UCSD-AML1 (cell line): ENCODE data around the gene WLS.

Source experiments
- DNase-seq: peaks from one replicate; lab custom pipeline; 2025; ENCODE audit not compliant: unreplicated experiment; lab: John Stamatoyannopoulos, UW

Gene WLS

DNA sequence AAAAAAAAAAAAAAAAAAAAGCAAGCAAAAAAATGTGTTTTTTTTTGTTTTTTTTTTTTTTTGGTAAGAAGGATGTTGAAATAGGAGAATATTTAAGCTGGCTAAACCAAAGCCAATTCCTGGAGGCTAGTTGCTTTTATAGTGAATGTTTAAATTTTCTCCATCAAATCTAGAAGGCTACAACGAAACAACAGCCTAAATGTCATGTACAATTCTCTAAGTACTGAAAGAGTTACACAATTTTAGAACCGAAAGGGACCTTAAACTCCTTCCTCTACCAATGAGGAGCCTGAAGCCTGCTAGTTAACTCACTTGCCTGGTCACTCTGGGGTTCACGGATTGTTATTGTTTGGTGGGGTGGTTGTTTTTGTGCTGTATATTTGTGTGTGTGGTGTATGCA lies 3.5 kb downstream of the WLS start:
- no peak for DNase-seq

DNA sequence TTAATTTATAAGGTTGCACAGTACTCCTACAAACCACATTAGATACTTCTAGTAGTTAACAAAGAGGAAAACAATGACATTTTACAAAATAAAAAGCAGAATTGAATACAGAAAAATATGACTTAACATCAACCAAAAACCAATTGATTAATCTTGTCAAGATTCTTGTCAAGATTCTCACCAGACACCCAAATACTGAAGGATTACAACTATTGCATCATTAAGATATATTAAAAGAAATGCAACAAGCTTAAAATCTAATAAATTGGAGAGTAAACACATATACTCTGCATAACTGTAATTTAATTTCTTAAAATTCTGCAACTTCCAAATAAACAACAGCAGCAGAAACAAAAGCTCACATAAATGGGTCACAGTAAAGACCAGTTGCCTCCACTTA lies 4.7 kb downstream of the WLS start:
- DNase-seq, result no peak

DNA sequence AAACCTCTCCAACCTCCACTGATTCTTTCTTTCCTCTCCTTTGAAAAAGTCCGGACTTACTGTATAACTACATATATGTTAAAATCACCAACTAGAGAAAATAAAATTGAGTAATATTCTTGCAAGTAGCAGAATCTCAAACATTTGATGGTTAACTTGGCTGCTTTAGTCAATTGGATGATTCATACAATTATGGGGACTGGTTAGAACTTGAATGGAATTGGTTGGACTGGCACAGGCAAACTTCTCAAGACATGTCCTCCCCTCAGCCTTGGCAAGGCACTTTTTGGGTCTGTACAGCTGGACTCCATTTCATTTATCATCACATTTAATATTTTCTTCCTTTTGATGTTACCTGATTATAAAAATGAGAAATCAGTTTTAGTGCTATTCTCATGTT lies 6.5 kb downstream of the WLS start:
- no peak for DNase-seq

GRCh38 chr1:68223687-68224086 lies 8.6 kb downstream of the WLS start:
- DNase-seq, result no peak

DNA sequence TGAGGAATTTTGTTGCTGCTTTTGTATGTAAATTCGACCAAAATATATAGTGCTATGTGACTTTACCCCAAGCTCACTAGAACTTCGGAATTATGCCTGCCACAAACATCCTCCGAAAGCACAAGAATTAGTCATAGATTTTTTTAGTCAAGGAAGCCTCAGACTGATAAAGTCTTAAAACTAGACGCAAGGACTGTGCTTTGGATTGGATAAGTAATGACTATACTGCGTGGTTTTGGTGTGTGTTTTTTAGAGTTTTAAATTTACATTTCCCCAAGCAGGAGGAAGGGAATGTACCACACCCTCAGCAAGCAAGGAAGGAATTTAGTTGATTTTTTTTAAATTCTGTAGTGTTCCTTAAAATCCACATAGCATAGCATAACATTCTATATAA lies 10.3 kb downstream of the WLS start:
- no peak for DNase-seq

DNA sequence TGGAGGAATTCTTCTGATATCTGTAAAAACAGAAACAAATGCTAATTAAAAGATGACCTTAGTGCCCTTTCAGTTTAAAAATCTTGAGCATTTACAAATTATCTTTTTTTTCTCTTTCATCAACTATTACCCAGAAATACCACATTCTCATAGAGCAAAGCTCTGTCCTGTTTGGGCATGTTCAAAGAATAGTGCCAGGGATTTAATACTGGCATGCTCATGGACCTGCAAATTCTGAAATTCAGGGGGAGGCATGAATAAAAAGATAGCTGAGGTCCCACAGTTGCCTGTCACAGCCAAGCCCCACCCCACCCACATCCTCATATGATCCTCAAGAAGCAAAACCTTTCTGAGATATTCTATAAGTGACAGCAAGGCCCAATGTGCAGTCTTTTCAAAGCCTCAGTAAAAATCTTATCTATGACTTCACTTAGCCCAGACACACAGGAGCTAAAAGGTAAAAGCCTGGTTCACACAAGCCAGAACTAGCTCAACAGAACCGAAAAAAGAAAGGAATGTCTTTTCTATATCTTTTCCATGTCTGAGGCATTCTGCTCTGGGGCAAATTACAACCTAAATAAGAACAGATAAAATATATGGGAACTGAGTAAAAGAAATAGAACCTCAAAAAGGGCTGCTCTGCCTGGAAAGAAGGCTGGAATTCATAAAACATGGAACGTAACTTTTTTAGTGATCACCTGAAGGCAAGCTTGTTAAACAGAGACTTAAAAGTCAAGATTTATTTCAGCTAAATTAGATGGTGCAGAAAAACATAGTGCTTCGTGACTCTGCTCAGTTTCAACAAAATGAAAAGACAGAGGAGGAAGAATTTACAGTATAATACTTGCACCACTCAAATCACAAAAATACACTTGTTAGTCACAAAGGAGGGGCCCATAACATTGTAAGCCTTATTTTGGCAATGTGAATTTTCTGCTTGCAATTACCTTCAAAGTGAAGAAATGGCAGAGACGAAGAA lies 11.0 kb downstream of the WLS start:
- DNase-seq, result no peak

DNA sequence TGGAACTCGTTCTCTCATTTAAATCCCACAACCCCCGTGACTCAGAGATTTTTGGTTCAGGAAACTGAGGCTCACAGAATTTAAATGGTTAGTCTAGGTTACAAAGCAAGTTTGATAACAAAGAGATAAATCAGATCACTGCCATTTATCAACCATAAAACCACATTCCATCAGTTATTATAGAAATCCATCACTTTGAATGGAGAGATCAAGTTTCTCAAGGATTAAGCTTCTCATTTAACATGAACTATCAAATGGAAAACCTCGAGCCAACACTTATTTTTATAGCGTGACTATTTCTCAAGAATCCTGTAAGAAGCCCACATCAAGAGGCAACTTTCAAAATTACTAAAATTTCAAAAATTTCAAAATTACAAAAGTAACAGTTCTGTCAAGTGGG lies 11.9 kb downstream of the WLS start:
- DNase-seq, result no peak

GRCh38 chr1:68218490-68218889 lies 13.8 kb downstream of the WLS start:
- no peak for DNase-seq

DNA sequence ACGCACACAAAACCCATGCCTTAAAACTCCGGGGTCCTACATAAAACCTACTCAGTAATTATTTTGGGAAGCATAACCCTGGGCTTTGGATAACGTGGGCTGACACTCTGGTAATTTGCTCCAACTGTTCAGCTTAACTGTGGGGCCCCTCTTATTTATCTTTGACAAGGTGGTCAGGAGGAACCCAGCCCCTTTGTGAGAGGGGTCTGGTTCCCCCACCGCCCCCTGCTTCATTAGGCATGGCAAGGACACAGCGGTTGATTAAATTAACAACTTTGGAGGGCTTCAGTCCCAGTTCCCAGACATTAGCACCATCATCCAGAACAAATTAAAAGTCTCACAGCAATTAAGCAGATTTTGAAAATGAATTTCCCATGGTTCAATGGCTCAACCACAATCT lies 14.7 kb downstream of the WLS start:
- DNase-seq, result no peak

DNA sequence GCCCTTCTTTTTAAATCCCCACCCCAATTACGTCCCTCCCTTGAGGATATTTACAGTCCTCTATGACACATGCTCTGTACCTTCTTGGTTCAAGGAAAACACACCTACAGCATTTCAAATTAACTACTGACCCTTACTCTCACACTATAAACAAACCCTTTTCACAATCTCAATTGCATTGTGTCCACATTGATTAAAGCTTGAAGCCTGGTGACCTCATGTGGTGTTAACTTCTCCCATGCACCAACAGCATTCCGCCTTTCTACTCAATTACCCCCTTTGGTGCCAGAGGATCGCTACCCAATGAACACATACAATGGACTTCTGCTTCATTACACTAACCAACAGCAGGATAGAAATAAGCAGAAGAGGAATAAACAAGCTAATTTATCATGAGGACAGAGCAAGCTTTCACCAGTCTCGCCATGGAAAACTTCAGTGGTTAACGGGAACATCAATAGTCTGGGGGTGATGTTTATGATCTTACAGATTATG lies 15.2 kb downstream of the WLS start:
- no peak for DNase-seq

DNA sequence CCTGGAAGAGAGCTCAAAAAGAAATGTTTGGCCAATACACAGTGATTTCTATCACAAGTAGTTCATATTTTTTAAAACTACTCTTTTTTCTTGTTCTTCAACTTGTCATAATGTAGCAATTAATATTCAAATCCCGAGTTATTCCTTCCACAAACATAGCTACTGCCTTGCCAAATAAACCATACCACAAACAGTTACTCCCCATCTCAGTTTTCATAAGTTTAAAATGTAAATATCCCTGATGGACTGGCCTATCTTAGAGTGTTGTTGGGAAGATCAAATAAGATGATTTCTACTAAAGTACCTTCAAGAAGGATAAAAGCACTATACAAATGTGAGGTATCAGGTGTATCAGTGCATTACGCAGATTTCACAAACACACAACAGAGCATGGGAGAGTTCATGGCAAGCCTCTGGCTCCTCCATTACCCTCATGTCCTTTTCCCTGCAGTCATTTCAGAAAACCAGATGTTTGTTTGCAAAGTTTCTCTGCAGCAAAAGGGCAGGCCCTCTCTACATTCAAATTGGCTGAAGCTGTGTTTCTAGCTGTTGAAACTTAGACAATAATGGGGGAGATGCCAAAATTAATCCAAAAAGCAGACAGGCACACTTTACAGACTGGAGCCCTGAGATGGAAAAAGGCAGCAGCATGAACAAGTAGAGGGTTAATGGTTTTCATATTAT lies 16.1 kb downstream of the WLS start:
- DNase-seq, result no peak

DNA sequence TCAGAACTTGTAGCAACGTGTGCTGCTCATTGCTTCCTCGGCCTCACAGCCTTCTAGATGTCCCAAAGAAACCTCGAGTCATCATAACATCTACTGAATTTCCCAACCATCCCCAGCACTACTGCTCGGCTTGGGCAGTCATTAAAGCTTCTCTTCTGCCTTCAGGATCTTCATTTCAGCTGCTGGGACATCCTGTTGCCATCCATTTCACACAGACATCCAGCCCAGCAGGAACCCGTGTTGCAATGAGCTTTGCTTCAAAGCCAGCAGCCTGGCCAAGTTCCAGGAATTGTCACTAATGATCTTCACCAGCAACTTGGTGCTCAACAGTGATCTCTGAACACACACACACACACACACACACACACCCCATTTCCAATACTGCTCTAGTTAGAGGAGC lies 18.5 kb downstream of the WLS start:
- no peak for DNase-seq

GRCh38 chr1:68211761-68212380 lies 20.5 kb downstream of the WLS start:
- DNase-seq, result no peak

DNA sequence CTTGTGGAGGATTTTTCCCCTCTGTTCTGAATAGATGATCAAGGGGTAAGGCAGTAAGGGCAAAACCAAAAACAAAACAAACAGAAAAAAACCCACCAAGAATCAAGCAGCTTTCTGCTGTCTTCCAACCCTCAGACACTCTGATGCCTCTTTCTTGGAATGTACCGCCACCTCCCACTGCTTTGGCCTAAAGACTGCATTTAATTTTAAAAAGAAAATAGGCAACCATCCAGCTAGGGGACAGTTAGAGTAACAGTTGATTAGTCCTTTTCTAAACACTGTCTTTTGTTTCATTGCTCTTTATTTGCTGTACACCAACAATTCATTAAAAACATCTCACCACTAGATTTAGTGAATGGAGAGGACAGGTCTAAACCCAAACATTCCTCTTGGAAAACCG lies 21.5 kb downstream of the WLS start:
- DNase-seq, result no peak

DNA sequence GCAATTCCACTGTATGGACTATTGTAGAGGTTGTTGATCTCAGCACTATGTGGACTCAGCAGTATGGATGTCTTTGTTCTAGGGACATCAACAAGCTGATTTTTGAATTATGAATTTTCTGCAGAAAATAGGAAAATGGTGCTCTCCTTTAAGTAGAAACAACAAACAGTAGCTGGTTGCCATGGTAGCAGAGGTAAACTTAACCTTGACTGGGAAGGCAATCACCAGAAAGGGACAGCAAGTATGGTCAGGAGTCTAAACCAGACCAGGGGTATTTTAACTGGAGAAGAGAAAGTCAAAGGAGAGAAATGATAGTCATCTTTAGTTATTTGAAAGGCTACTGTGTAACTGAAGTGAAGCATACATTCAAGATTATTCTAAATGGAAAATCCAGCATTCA lies 22.3 kb downstream of the WLS start:
- DNase-seq, result no peak

DNA sequence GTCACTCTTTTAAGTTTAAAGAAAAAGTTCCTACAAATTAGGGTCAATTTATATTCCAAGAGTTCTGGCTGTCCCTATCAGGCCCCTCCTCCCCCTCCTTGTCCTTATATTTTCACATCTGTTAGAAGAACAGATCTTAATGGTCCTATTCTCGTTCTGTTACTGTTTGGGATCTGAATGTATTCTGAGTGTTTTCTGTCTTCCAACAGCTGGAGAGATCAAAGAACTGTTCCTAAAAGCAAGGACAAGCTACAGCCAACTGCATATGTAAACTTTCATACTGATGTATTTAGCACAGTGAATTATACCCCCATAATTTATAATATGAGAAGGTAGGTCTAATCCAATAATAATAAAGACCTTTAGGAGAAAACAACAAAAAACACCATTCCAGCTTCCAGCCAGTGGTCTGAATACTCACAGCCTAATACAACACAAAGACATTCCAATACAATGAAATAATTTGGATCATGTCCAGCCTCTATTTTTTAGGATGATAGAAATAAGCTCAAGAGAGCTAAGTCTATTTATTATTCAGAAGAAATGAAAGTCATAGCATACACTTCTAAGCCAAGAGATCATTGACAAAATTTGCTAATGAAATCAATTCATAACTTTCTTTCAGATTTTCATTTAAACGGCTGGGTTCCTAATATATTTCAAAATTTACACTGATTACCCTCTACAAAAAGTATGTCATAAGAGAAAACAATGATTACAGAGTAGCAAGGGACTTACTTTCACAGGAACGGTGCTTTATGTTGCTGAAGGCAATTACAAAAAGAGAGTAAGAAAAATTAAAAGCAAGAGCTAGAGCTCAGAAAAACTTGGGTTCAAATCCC lies 25.3 kb downstream of the WLS start:
- no peak for DNase-seq

GRCh38 chr1:68205794-68206358 lies 26.4 kb downstream of the WLS start:
- DNase-seq, result no peak

DNA sequence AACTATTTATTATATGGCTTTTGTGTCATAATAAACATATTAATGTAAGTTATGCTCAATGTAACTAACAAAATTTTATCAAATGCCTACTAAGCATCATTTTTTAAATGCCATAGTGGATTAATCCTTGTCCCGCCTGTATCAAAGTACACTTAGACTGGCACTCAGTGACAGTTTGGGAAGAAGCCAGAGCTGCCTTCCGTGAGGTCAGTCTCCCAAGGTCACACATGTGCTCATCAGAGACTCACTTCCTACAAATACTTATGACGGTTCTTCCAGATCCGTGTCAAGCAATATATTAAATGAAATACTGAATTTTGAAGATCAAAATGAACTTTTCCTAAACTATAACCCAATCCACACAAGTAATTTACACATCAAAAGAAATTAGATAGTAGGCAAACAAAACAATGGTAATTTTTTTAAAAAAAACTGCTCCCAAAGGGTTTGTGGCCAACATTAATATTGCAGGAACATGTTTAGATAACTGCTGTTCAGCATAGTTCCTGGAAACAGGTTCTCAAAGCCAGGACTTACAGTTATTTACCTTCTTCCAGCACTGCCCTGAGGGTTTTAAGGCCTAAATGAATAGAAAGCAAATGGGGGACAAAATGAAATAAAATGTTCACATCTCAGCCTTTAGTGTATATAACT lies 27.2 kb downstream of the WLS start:
- no peak for DNase-seq

DNA sequence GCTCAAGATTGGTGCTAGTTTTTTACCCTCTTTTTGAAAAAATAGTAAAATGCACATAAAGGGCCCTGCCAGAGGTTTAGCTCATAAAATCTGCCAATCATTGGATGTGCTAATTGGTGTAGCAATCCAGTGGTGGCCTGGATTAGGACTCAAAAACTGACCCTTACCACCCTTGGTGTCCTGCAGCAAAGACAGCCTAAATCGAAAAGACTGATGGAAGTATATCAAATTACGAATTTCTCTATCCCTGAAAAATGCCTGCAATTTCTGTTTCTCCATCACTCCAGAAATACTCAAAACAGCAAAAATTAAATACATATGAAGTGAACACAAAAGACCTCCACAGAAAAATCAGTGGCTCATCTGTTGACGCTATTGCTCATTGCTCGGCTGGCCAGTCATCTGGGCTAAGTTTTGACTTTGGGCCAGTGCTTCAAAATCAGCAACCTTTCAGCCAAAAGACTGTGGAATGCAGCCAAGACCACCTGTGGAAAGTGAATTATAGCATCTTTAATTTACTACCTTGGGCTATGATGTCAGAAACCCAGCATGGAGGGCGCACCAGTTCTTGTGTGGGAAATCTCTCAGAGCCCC lies 30.0 kb downstream of the WLS start:
- no peak for DNase-seq
